HepG2 (cell line): ENCODE results near the gene CLBA1. TPM values are rescaled to one million over a fixed set of nuclear protein-coding genes. Genes with fewer than 3 reads are reported as not detected.

Experiments
- ATAC-seq: fragments of 200-7000 bp; cut with Tn5 transposase; 3 replicates; pipeline ENCODE4 v1.9.1; 2020; ENCODE audit warnings: mild to moderate bottlenecking, moderate library complexity
- BruUV-seq: library from RNA; stranded (reverse); fragments of 400-500 nt; replicated peaks from 2 replicates; lab custom pipeline; 2021; lab: Mats Ljungman, UMichigan
- CTCF ChIA-PET: fragments of 300-600 bp; formaldehyde crosslinking; extraction: SDS; loops from one replicate; lab custom pipeline; 2021; ENCODE audit warnings: low total read pairs, inconsistent platforms, low intra/inter-chr PET ratio; lab: Yijun Ruan, JAX
- POLR2A ChIA-PET: fragments of 350-600 bp; sonication (Branson Sonifier 250); formaldehyde crosslinking; loops from one replicate; lab custom pipeline; 2020; ENCODE audit warnings: antibody characterized with exemption, inconsistent platforms; lab: Yijun Ruan, JAX
- DNase-seq: peaks from one replicate; pipeline ENCODE4 v3.0.0-alpha.2; 2015; ENCODE audit warnings: low spot score
- FAIRE-seq: peaks from 3 replicates; lab custom pipeline; 2011; peaks lifted over from hg19 to GRCh38; lab: Jason Lieb, UNC
- H2AFZ ChIP-seq: one replicate; pipeline ENCODE4 v1.6.1; 2011; ENCODE audit warnings: low read length, inconsistent platforms
- H3K27ac ChIP-seq: fragments of 300-600 bp; 3 replicates; pipeline ENCODE4 v1.8.0; 2011; ENCODE audit warnings: mixed run types, mild to moderate bottlenecking, mixed read lengths, low read length, inconsistent platforms; ENCODE audit not compliant: insufficient read depth; ENCODE audit errors: extremely low read length
- H3K27me3 ChIP-seq, 2 experiments: fragments of 200-600 bp in 1 of 2; 2 replicates in 1 of 2; 3 replicates in 1 of 2; pipeline versions ENCODE4 v1.6.0 to v1.8.0; 2011; ENCODE audit warnings: low read length in 2 of 2, mild to moderate bottlenecking in 2 of 2, moderate library complexity in 2 of 2, inconsistent platforms in 1 of 2; ENCODE audit not compliant: insufficient read depth in 2 of 2, control insufficient read depth in 1 of 2
- H3K36me3 ChIP-seq, 2 experiments: fragments of 200-600 bp in 1 of 2; replicated peaks in 1 of 2; 2 replicates in 1 of 2; 3 replicates in 1 of 2; pipeline versions ENCODE4 v1.5.1 to v1.8.0; 2011; ENCODE audit warnings: low read length in 2 of 2, inconsistent platforms in 1 of 2; ENCODE audit not compliant: insufficient read depth in 2 of 2, control insufficient read depth in 1 of 2
- H3K4me1 ChIP-seq: 2 replicates; pipeline ENCODE4 v1.5.1; 2012; ENCODE audit warnings: low read length, inconsistent platforms; ENCODE audit not compliant: insufficient read depth
- H3K4me2 ChIP-seq: 2 replicates; pipeline ENCODE4 v1.6.0; 2011; ENCODE audit warnings: low read depth, low read length, inconsistent platforms
- H3K4me3 ChIP-seq, 3 experiments: fragments of 200-600 bp in 1 of 3; sonication (generic), shearing (Covaris generic) in 1 of 3; replicated peaks in 1 of 3; 2 replicates each; pipeline ENCODE4 v1.5.1; 2011 to 2016; ENCODE audit warnings: low read length in 3 of 3, inconsistent platforms in 2 of 3, low read depth in 2 of 3, mild to moderate bottlenecking in 2 of 3, control low read depth in 1 of 3, mixed read lengths in 1 of 3; ENCODE audit not compliant: insufficient read depth in 1 of 3
- H3K79me2 ChIP-seq: one replicate; pipeline ENCODE4 v1.6.1; 2011; ENCODE audit warnings: low read length, inconsistent platforms; ENCODE audit not compliant: insufficient read depth
- H3K9ac ChIP-seq: 2 replicates; pipeline ENCODE4 v1.6.0; 2011; ENCODE audit warnings: mild to moderate bottlenecking, low read depth, low read length, inconsistent platforms; ENCODE audit not compliant: insufficient read depth
- H3K9me3 ChIP-seq: 2 replicates; pipeline ENCODE4 v1.5.1; 2012; ENCODE audit warnings: mild to moderate bottlenecking, low read length
- H4K20me1 ChIP-seq: 2 replicates; pipeline ENCODE4 v1.6.0; 2011; ENCODE audit warnings: inconsistent platforms, mild to moderate bottlenecking, low read length, moderate library complexity; ENCODE audit not compliant: insufficient read depth
- ARNTL ChIP-seq: sonication (generic); formaldehyde crosslinking; IDR thresholded peaks from 2 replicates; pipeline ENCODE4 v1.4.0; 2020; ENCODE audit warnings: mild to moderate bottlenecking, missing genetic modification reagents
- CBX1 ChIP-seq: IDR thresholded peaks from one replicate; pipeline ENCODE4 v1.6.1; 2016; ENCODE audit warnings: antibody characterized with exemption, low read depth
- CC2D1A ChIP-seq: sonication (generic); formaldehyde crosslinking; IDR thresholded peaks from 2 replicates; pipeline ENCODE4 v1.8.1; 2023; ENCODE audit warnings: mild to moderate bottlenecking, missing genetic modification reagents
- HIVEP1 ChIP-seq: sonication (generic); formaldehyde crosslinking; IDR thresholded peaks from 2 replicates; pipeline ENCODE4 v1.4.0; 2020; ENCODE audit warnings: mild to moderate bottlenecking, missing genetic modification reagents
- HNRNPH1 ChIP-seq: fragments of 200-400 bp; formaldehyde crosslinking; optimal IDR thresholded peaks from 2 replicates; pipeline ENCODE3; 2017; ENCODE audit warnings: mild to moderate bottlenecking, low read depth, low read length
- ZKSCAN5 ChIP-seq: sonication (generic); formaldehyde crosslinking; IDR thresholded peaks from 2 replicates; pipeline ENCODE4 v1.5.1; 2020; ENCODE audit warnings: mild to moderate bottlenecking, missing genetic modification reagents
- ZNF547 ChIP-seq: sonication (generic); formaldehyde crosslinking; IDR thresholded peaks from 2 replicates; pipeline ENCODE4 v1.5.1; 2020; ENCODE audit warnings: mild to moderate bottlenecking, missing genetic modification reagents
- WGBS: methylation state at CpG from one replicate; pipeline ENCODE4 v1.1.6; 2017; ENCODE audit warnings: low lambda C conversion rate; 5-methylcytosine and 5-hydroxymethylcytosine counted together
- in situ Hi-C: cut with HindIII; loops from 2 replicates; pipeline ENCODE4 v1.10.0; 2017; ENCODE audit warnings: low pct_unique_long_range_greater_than_20kb; ENCODE audit not compliant: extremely low pct_ligation_motif_present
- intact Hi-C: fragments of 100-400 bp; cut with micrococcal nuclease; formaldehyde crosslinking; loops from one replicate; pipeline ENCODE4 v1.10.0; 2022; ENCODE audit not compliant: unreplicated experiment
- polyA plus RNA-seq, 8 experiments: library from polyadenylated mRNA; depleted of rRNA in 3 of 8; stranded (reverse) in 7 of 8; unstranded in 1 of 8; fragments of >200 nt; fragmentation: Illumina TruSeq in 4 of 8; extraction: Trizol in 4 of 8; gene quantifications; 2 replicates each; pipeline versions ENCODE4 v1.2.1 to v1.2.3, GENCODE V29; 2011 to 2016; ENCODE audit warnings: low read depth in 4 of 8, missing spikeins in 1 of 8, mixed read lengths in 1 of 8; ENCODE audit not compliant: insufficient read depth in 1 of 8
- total RNA-seq, 5 experiments: library from RNA; depleted of rRNA; stranded (reverse); fragments of >200 nt; fragmentation: Illumina TruSeq; extraction: Trizol; gene quantifications; 2 replicates each; pipeline ENCODE4 v1.2.3, GENCODE V29; 2016; ENCODE audit warnings: low read depth in 1 of 5
- TF ChIP-seq, protein P1 (sequence below): sonication (generic); formaldehyde crosslinking; IDR thresholded peaks from 2 replicates; pipeline ENCODE4 v1.4.0; 2020; ENCODE audit warnings: mild to moderate bottlenecking, missing genetic modification reagents
- TF ChIP-seq, protein P2 (sequence below): sonication (generic); formaldehyde crosslinking; conservative IDR thresholded peaks from 2 replicates; pipeline ENCODE4 v1.8.0; 2022; ENCODE audit warnings: mild to moderate bottlenecking, moderate library complexity, missing genetic modification reagents

CLBA1 gene
- total and polyA plus RNA-seq, 2 of the 13 experiments (the other 11 are each of a cell fraction or from before 2014, with no cell fraction given), result 1.2 to 1.4 TPM

DNA sequence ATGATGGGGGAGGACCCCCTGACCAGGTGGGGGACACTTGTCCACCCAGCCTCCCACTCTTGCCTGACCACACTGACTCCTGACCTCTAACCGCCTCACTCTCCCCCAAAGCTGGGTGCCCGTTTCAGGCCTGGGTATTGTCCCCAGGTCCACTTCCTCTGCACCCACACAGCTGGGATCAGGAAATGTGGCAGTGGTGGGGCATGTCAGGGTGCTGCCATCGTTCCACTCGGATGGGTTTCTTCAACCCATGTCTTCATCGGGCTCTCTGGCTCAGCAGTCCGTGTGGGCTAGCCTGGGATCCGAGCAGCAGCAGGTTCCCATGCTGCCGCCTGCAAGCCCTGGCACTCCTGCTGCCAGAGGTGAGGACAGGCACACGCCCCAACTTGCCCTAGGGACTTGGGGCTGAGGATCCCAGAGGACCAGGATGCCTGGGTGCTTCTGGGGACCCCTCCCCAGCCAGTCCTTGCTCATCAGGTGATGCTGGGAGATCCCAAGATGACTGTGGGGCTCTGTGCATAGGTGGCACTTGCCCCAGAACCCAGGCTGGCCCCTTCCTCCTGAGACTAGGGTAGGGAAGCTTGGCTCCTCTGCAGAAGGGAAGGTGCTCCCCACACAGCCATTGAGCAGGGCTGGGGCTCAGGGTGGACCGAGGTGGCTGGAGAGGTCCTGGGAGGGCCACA, 2.9 kb upstream of the CLBA1 start:
- no peak for ATAC-seq
- H3K9ac ChIP-seq, result no peak overlapping the region
- no peaks in the 10 kb centered on the region for H3K36me3 ChIP-seq
- H3K79me2 ChIP-seq, result no peaks in the 10 kb centered on the region
- no peak overlapping the region for H3K4me3 ChIP-seq
- DNase-seq, result no peak
- no peak overlapping the region for H2AFZ ChIP-seq
- peaks cover 55% of the 10 kb centered on the region for H3K4me1 ChIP-seq
- BruUV-seq, result no TSS peak
- H3K27ac ChIP-seq, result no peak overlapping the region
- no peaks in the 10 kb centered on the region for H4K20me1 ChIP-seq
- H3K9me3 ChIP-seq, result no peaks in the 10 kb centered on the region
- in situ Hi-C loops, result no loop called here
- POLR2A ChIA-PET, result no interaction called here
- CTCF ChIA-PET, result no interaction called here
- intact Hi-C loops, result no loop called here
- no peak for TF ChIP-seq HIVEP1 (CRISPR knock-in tag)
- no peak for TF ChIP-seq ARNTL
- no peak for TF ChIP-seq ZKSCAN5 (CRISPR knock-in tag)
- TF ChIP-seq CC2D1A (CRISPR knock-in tag), result no peak
- TF ChIP-seq, protein P1, sequence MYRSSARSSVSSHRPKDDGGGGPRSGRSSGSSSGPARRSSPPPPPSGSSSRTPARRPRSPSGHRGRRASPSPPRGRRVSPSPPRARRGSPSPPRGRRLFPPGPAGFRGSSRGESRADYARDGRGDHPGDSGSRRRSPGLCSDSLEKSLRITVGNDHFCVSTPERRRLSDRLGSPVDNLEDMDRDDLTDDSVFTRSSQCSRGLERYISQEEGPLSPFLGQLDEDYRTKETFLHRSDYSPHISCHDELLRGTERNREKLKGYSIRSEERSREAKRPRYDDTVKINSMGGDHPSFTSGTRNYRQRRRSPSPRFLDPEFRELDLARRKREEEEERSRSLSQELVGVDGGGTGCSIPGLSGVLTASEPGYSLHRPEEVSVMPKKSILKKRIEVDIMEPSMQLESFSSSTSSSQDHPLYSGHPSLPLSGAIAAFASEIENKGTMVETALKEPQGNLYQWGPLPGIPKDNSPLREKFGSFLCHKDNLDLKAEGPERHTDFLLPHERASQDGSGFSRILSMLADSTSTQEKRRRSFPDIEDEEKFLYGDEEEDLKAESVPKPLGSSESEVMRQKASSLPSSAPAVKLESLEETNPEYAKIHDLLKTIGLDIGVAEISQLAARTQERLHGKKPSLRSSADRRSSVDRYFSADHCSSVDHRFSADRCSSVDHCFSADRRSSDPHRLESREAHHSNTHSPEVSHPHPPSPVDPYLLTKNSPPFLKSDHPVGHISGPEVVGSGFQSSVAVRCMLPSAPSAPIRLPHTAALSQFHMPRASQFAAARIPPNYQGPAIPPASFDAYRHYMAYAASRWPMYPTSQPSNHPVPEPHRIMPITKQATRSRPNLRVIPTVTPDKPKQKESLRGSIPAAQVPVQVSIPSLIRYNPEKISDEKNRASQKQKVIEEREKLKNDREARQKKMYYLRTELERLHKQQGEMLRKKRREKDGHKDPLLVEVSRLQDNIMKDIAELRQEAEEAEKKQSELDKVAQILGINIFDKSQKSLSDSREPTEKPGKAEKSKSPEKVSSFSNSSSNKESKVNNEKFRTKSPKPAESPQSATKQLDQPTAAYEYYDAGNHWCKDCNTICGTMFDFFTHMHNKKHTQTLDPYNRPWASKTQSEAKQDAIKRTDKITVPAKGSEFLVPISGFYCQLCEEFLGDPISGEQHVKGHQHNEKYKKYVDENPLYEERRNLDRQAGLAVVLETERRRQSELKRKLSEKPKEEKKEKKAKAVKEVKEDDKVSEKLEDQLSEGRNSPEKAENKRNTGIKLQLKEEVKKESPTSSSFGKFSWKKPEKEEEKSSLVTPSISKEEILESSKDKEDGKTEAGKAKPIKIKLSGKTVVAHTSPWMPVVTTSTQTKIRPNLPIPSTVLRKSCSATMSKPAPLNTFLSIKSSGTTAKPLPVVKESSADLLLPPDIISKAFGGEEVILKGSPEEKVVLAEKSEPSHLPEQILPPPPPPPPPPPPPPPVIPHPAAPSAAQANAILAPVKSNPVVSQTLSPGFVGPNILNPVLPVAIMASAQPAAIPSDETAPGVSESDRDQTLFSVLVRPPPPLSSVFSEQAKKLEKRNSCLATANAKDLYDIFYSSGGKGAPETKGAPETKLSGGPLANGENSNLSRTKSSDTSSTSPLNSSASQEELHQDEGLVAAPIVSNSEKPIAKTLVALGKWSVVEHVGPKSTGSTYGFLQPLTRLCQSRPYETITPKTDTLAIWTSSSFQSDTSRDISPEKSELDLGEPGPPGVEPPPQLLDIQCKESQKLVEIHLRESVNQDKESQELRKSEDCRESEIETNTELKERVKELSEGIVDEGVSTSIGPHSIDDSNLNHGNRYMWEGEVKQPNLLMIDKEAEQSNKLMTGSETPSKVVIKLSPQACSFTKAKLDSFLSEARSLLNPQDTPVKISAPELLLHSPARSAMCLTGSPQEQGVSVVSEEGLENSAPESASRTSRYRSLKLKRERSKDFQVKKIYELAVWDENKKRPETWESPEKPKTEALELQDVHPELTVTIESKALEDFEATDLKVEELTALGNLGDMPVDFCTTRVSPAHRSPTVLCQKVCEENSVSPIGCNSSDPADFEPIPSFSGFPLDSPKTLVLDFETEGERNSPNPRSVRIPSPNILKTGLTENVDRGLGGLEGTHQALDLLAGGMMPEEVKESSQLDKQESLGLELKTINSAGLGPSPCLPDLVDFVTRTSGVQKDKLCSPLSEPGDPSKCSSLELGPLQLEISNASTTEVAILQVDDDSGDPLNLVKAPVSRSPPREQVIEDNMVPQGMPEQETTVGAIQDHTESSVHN, result no peak
- TF ChIP-seq HNRNPH1, result no peak
- no peak for TF ChIP-seq ZNF547 (CRISPR knock-in tag)
- TF ChIP-seq, protein P2, sequence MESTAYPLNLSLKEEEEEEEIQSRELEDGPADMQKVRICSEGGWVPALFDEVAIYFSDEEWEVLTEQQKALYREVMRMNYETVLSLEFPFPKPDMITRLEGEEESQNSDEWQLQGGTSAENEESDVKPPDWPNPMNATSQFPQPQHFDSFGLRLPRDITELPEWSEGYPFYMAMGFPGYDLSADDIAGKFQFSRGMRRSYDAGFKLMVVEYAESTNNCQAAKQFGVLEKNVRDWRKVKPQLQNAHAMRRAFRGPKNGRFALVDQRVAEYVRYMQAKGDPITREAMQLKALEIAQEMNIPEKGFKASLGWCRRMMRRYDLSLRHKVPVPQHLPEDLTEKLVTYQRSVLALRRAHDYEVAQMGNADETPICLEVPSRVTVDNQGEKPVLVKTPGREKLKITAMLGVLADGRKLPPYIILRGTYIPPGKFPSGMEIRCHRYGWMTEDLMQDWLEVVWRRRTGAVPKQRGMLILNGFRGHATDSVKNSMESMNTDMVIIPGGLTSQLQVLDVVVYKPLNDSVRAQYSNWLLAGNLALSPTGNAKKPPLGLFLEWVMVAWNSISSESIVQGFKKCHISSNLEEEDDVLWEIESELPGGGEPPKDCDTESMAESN (CRISPR knock-in tag), result no peak
- TF ChIP-seq CBX1, result no peak
- peaks cover 15 to 62% of the 10 kb centered on the region in 2 experiments; a peak in 4 of 5 replicates for H3K27me3 ChIP-seq
- 50% methylated on average over 2 of the region's 10 CpGs for WGBS
- FAIRE-seq, result no peak
- no peak overlapping the region for H3K4me2 ChIP-seq
